Measurements from ENCODE around the gene SLC4A2.

SLC4A2 gene

GRCh38 chr7:151110941-151111645, 51.7 kb downstream of the SLC4A2 start:
- DNase-seq (ENCODE audit: low read depth in 2 of 3, low spot score in 1 of 3), result peak; percentile 44 to 71 (median 63)

GRCh38 chr7:151113344-151114150, 54.2 kb downstream of the SLC4A2 start:
- no peak for DNase-seq (ENCODE audit: low read depth in 2 of 3, low spot score in 1 of 3)

GRCh38 chr7:151114151-151115090, 55.0 kb downstream of the SLC4A2 start:
- DNase-seq (ENCODE audit: low read depth in 2 of 3, low spot score in 1 of 3), result no peak

- DNase-seq (ENCODE audit: low read depth in 2 of 3, low spot score in 1 of 3), result peak in 1 of 3 donors; percentile 32
Measured at GRCh38 chr7:151115121-151115835, 55.9 kb downstream of the SLC4A2 start.

GRCh38 chr7:151115836-151116418, 56.5 kb downstream of the SLC4A2 start:
- no peak for DNase-seq (ENCODE audit: low read depth in 2 of 3, low spot score in 1 of 3)

DNA sequence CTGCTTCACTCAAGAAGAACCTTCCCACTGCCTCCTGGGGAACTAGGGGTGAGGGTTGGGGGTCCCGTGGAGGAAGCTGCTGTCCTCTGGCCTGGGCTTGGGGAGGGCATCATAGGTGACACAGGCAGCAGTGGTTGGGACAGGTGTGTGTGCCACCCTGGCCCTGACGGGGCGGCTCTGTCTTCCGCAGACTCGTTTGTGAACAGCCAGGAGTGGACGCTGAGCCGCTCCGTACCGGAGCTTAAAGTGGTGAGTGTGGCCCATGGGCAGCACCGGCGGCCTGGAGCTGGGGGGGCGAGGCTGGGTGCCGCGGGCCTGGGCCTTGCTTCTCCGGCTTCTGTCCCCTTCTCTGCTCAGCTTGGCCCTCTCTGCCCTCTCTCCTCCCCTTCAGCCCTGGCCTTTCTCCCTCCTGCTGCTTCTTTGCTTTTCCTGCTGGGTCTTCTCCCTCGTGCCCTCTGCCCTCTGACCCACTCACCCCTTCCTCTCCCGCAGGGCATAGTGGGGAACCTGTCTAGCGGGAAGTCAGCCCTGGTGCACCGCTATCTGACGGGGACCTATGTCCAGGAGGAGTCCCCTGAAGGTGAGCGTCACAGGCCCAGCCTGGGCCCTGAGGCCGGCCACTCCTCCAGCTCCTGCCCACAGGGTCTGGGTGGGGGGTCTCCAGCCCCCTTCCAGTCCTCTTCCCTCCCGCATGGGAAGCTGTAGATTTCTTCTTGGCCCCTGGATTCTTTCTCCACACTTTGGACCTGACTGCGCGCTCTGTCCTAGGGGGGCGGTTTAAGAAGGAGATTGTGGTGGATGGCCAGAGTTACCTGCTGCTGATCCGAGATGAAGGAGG, 57.4 kb downstream of the SLC4A2 start:
- DNase-seq (ENCODE audit: low read depth in 2 of 3, low spot score in 1 of 3), result no peak

DNA sequence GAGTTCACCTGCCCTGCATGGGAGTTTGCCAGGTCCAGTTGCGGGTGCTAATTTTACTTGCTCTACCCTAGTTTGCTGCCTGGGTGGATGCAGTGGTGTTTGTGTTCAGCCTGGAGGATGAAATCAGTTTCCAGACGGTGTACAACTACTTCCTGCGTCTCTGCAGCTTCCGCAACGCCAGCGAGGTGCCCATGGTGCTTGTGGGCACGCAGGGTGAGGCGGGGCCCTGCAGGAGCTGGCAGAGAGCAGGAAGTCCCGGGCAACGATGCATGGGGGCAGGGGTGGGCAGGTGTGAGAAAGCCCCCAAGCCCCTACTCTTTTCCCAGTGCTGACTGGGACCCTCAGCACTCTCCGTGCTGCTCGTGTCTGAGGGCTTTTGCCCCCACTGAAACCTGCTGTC, 58.2 kb downstream of the SLC4A2 start:
- no peak for DNase-seq (ENCODE audit: low read depth in 2 of 3, low spot score in 1 of 3)

- no peak for DNase-seq (ENCODE audit: low read depth in 2 of 3, low spot score in 1 of 3)
Measured at GRCh38 chr7:151118108-151119054, 59.0 kb downstream of the SLC4A2 start.

DNA sequence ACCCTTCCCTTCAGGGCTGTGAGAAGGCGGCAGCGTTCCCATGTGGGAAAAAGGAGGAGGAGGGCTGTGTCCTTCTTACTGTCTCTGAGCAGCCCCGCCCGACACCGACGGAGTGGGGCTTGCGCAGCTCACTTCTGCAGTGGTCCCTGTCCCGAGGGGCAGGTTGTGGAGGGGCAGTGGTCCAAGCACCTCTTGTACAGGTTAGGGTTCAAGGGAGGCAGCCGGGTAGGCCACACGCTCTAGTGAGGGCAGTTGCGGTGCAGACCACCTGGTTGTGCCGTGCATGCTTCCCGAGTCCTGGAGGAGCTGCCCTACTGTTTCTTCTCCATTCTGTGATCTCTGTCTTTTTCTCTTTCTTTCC, 59.6 kb downstream of the SLC4A2 start:
- DNase-seq (ENCODE audit: low read depth in 2 of 3, low spot score in 1 of 3), result no peak

DNA sequence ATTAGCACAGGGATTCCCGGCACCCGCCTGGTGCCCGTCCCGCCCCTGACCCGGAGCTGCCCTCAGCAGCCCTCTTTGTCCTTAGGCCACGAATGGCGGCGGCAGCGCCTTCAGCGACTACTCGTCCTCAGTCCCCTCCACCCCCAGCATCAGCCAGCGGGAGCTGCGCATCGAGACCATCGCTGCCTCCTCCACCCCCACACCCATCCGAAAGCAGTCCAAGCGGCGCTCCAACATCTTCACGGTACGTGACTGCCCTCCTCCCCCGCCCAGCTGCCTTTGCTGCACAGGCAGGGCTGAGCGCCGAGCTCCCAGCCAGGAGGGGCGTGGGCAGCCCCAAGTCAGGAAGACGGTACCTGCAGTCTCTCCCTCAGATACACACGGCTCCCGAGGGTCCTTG, 60.5 kb downstream of the SLC4A2 start:
- no peak for DNase-seq (ENCODE audit: low read depth in 2 of 3, low spot score in 1 of 3)

GRCh38 chr7:151120896-151121295, 61.5 kb downstream of the SLC4A2 start:
- DNase-seq (ENCODE audit: low read depth in 2 of 3, low spot score in 1 of 3), result no peak

GRCh38 chr7:151121380-151122170, 62.2 kb downstream of the SLC4A2 start:
- DNase-seq (ENCODE audit: low read depth in 2 of 3, low spot score in 1 of 3), result no peak

- DNase-seq (ENCODE audit: low read depth in 2 of 3, low spot score in 1 of 3), result no peak
Measured at GRCh38 chr7:151122276-151122675, 62.9 kb downstream of the SLC4A2 start.

DNA sequence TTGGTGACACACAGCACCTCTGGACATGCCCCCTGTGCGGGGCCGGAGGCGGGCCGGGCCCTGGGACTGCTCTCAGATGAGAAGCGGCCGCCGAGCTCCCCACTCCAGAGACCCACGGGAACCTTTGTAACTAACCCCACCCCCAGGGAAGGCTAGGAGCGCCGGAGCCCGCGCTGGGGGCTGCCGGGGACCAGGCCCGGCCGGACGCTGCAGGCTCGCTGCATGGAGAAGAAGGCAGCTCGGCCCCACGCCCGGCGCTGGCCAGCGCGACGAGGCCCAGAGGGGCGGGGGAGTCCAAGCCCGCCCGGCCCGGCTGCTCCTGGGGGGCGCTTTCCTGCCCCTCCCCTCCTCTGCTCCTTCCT, 63.4 kb downstream of the SLC4A2 start:
- no peak for DNase-seq (ENCODE audit: low read depth in 2 of 3, low spot score in 1 of 3)

- DNase-seq (ENCODE audit: low read depth in 2 of 3, low spot score in 1 of 3), result no peak
Measured at GRCh38 chr7:151123158-151123821, 63.9 kb downstream of the SLC4A2 start.

- peak; percentile 68 to 80 (median 71) for DNase-seq (ENCODE audit: low read depth in 2 of 3, low spot score in 1 of 3)
Measured at GRCh38 chr7:151123822-151124464, 64.6 kb downstream of the SLC4A2 start.

GRCh38 chr7:151124481-151124880, 65.1 kb downstream of the SLC4A2 start:
- DNase-seq (ENCODE audit: low read depth in 2 of 3, low spot score in 1 of 3), result no peak
